ENCODE results near the gene S1PR4.
"Not testable (repeated sequence)": the region's sequence is repeated elsewhere in the genome, so short reads cannot be mapped to it uniquely, and the experiment has no call there.

The S1PR4 gene

DNA sequence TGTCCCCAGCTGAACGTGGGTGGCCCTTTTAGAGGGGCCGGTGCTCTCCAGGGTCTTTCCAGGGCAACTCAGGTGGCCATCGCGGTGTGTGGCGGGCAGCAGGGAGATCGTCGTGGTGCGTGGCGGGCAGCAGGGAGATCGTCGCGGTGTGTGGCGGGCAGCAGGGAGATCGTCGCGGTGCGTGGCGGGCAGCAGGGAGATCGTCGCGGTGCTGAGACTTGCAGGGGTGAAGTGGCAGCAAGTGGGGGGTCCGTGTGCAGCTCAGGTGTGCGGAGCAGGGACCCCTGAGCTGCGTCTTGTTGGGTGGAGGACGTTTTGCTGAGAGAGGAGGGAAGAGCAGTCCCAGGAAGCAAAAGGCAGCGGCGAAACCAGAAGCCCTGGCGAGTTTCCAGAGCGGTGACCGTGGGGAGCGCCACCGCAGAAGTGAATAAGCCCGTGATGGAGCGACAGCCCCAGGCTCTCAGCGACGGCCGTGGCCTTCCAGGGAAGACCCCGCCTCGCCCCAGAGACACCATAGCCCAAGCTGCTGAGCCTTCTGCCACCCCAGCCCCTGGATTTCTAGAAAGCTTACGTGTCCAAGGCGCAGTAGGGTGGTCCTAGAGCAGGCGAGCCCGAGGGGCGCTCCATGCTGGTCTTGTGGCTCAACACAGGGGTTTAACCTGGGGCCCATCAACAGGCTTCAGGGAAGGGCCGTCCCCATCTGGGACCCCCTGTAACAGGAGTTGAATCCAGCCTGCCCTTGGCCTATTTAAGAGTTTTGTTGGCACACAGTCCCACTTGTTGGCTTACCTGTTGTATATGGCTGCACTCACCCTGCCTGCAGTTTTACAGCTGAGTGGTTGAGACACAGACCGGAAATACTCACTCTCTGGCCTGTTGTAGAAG, 12.6 kb downstream of the S1PR4 start:
- H3K9me3 Mint-ChIP-seq: no peaks in the 10 kb centered on the region
- H3K27ac Mint-ChIP-seq: no peak overlapping the region
- no peaks in the 10 kb centered on the region for H3K27me3 Mint-ChIP-seq
- peaks cover 23% of the 10 kb centered on the region for H3K4me1 Mint-ChIP-seq
- H3K4me3 Mint-ChIP-seq: no peak overlapping the region
- ATAC-seq (ENCODE audit: low read depth) (no peak), DNase-seq (ENCODE audit: low spot score in 2 of 2) (no peak)
- peaks cover 14% of the 10 kb centered on the region for H3K36me3 Mint-ChIP-seq

GRCh38 chr19:3191806-3192104, 13.2 kb downstream of the S1PR4 start:
- H3K4me1 Mint-ChIP-seq: peaks cover 19% of the 10 kb centered on the region
- not testable (repeated sequence) for H3K9me3 Mint-ChIP-seq; H3K27ac Mint-ChIP-seq; ATAC-seq (ENCODE audit: low read depth); H3K4me3 Mint-ChIP-seq; DNase-seq (ENCODE audit: low spot score in 2 of 2); H3K27me3 Mint-ChIP-seq
- H3K36me3 Mint-ChIP-seq: peaks cover 14% of the 10 kb centered on the region

DNA sequence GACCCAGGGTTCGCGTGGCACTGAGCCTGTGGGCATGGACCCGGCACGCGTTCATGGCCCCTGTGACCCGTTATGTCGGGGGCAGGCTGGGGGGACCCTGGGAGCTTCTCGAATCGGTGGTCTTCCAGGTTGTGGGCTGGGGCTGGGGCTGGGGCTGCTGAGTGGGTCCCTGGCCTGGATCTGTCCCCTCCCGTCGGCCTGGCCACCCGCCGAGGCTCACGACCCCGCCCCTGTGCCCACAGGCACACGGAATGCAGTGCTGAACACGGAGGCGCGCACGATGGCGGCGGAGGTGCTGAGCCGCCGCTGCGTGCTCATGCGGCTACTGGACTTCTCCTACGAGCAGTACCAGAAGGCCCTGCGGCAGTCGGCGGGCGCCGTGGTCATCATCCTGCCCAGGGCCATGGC, 13.7 kb downstream of the S1PR4 start:
- Mint-ChIP-seq H3K9me3 (no peaks in the 10 kb centered on the region), H3K4me3 (no peak overlapping the region), H3K36me3 (peaks cover 14% of the 10 kb centered on the region), H3K4me1 (peaks cover 14% of the 10 kb centered on the region), H3K27ac (no peak overlapping the region), H3K27me3 (no peaks in the 10 kb centered on the region)
- DNase-seq (ENCODE audit: low spot score in 2 of 2) (no peak), ATAC-seq (ENCODE audit: low read depth) (no peak)

DNA sequence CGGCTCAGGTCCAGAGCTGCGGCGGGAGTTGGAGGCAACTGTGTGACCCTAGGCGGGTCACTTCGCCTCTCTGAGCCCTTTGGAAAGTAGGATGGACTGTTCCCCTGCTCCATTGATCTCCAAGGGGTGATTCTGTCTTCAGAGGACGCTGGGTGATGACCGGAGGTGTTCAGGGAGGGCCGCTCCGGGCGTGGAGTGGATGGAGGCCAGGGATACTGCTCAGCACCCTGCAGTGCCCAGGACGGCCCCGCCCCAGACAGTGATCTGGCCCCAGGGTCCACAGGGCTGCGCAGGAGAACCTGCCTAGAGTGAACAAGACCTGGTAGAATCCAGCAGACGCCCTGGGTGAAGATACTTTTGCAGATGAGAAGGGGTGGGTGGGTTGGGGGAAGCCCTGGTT, 14.1 kb downstream of the S1PR4 start:
- no peaks in the 10 kb centered on the region for H3K9me3 Mint-ChIP-seq
- H3K4me3 Mint-ChIP-seq: no peak overlapping the region
- no peaks in the 10 kb centered on the region for H3K27me3 Mint-ChIP-seq
- H3K36me3 Mint-ChIP-seq: peaks cover 14% of the 10 kb centered on the region
- H3K4me1 Mint-ChIP-seq: peaks cover 13% of the 10 kb centered on the region
- H3K27ac Mint-ChIP-seq: no peak overlapping the region
- ATAC-seq (ENCODE audit: low read depth) (no peak), DNase-seq (ENCODE audit: low spot score in 2 of 2) (no peak)

- peaks cover 10% of the 10 kb centered on the region for H3K36me3 Mint-ChIP-seq
- peak; percentile 41 for ATAC-seq (ENCODE audit: low read depth)
- H3K27me3 Mint-ChIP-seq: no peaks in the 10 kb centered on the region
- no peak overlapping the region for H3K4me3 Mint-ChIP-seq
- peaks cover 9% of the 10 kb centered on the region for H3K4me1 Mint-ChIP-seq
- H3K9me3 Mint-ChIP-seq: no peaks in the 10 kb centered on the region
- H3K27ac Mint-ChIP-seq: no peak overlapping the region
- no peak for DNase-seq (ENCODE audit: low spot score in 2 of 2)
Measured at GRCh38 chr19:3193256-3194105, 14.9 kb downstream of the S1PR4 start.

- no peaks in the 10 kb centered on the region for H3K27me3 Mint-ChIP-seq
- no peak overlapping the region for H3K27ac Mint-ChIP-seq
- peaks cover 3% of the 10 kb centered on the region for H3K4me1 Mint-ChIP-seq
- no peaks in the 10 kb centered on the region for H3K9me3 Mint-ChIP-seq
- DNase-seq (ENCODE audit: low spot score in 2 of 2) (no peak), ATAC-seq (ENCODE audit: low read depth) (no peak)
- no peak overlapping the region for H3K4me3 Mint-ChIP-seq
- peaks cover 8% of the 10 kb centered on the region for H3K36me3 Mint-ChIP-seq
Measured at GRCh38 chr19:3194106-3195087, 15.8 kb downstream of the S1PR4 start.

DNA sequence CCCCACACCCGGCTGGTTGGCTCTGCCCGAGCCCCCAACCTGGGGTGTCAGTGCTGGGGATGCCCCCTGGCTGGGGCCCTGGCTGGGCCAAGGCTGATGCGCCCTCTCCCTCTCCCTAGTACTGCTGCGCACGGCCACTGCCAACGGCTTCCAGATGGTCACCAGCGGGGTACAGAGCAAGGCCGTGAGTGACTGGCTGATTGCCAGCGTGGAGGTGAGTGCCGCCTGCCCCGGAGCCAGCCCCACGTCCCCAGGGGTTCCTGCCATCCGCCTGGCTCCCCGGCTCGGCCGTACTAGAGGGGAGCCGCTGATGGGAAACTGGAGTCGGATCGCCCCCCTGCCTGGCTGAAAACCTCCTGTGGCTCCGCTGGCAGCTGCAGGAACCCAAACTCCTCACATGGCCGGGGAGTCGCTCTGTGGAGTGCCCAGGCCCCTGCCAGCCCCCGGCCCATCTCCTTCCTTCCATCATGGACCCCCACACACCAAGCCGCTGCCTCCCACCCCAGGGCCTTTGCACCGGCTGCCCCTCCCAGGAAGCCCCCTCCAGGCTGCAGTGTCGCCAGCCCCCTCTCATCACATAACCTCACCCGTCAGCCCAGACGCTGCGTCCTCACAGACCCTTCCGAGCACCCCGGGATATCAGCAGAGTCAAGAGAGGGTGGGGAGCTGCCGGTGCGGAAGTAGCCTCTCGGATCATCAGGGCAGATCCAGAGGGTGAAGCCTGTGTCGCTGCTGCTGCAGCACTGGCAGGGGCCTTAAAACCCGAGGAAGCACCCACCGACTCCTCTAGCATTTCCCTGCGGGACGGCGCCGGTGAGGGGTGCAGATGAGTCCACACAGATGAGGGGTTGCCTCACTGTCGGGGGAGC, 17.7 kb downstream of the S1PR4 start:
- H3K27ac Mint-ChIP-seq: no peak overlapping the region
- H3K9me3 Mint-ChIP-seq: no peaks in the 10 kb centered on the region
- DNase-seq (ENCODE audit: low spot score in 2 of 2): no peak
- ATAC-seq (ENCODE audit: low read depth): no peak
- H3K4me3 Mint-ChIP-seq: no peak overlapping the region
- H3K27me3 Mint-ChIP-seq: no peaks in the 10 kb centered on the region
- H3K36me3 Mint-ChIP-seq: peaks cover 9% of the 10 kb centered on the region
- H3K4me1 Mint-ChIP-seq: no peaks in the 10 kb centered on the region

- DNase-seq (ENCODE audit: low spot score in 2 of 2): no peak
- H3K27me3 Mint-ChIP-seq: no peaks in the 10 kb centered on the region
- no peaks in the 10 kb centered on the region for H3K9me3 Mint-ChIP-seq
- no peak overlapping the region for H3K4me3 Mint-ChIP-seq
- no peak for ATAC-seq (ENCODE audit: low read depth)
- H3K27ac Mint-ChIP-seq: no peak overlapping the region
- H3K36me3 Mint-ChIP-seq: peaks cover 9% of the 10 kb centered on the region
- H3K4me1 Mint-ChIP-seq: no peaks in the 10 kb centered on the region
Measured at GRCh38 chr19:3196933-3197205, 18.3 kb downstream of the S1PR4 start.

- DNase-seq (ENCODE audit: low spot score in 2 of 2) (no peak), ATAC-seq (ENCODE audit: low read depth) (no peak)
- Mint-ChIP-seq H3K36me3 (peaks cover 8% of the 10 kb centered on the region), H3K9me3 (no peaks in the 10 kb centered on the region), H3K4me1 (no peaks in the 10 kb centered on the region), H3K27me3 (no peaks in the 10 kb centered on the region), H3K27ac (no peak overlapping the region), H3K4me3 (no peak overlapping the region)
Measured at GRCh38 chr19:3198901-3199700, 20.5 kb downstream of the S1PR4 start.

- no peaks in the 10 kb centered on the region for H3K9me3 Mint-ChIP-seq
- H3K4me3 Mint-ChIP-seq: no peak overlapping the region
- no peak for DNase-seq (ENCODE audit: low spot score in 2 of 2)
- H3K36me3 Mint-ChIP-seq: peaks cover 5% of the 10 kb centered on the region
- H3K27ac Mint-ChIP-seq: no peak overlapping the region
- no peaks in the 10 kb centered on the region for H3K27me3 Mint-ChIP-seq
- ATAC-seq (ENCODE audit: low read depth): no peak
- no peaks in the 10 kb centered on the region for H3K4me1 Mint-ChIP-seq
Measured at GRCh38 chr19:3201072-3201700, 22.6 kb downstream of the S1PR4 start.

DNA sequence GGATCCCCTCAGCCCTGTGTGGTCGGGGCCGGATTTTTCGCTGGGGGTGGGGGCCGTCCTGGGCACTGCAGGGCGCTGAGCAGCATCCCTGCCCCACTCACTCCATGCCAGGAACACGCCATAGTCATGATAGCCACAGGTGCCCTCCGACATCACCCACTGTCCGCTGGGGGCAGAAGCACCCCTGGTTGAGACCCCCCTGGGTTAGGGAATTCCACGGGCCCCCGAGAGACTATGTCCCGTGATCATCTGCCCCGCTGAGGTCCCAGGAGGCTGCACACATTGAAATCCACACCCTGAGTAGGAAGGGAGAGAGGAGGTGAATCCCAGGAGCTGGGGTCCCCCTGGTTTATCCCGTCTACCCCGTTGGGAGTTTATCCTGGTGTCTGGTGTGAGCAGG, 23.3 kb downstream of the S1PR4 start:
- Mint-ChIP-seq H3K27ac (no peak overlapping the region), H3K4me1 (no peaks in the 10 kb centered on the region), H3K36me3 (peaks cover 5% of the 10 kb centered on the region), H3K27me3 (no peaks in the 10 kb centered on the region), H3K4me3 (no peak overlapping the region), H3K9me3 (no peaks in the 10 kb centered on the region)
- DNase-seq (ENCODE audit: low spot score in 2 of 2): no peak
- ATAC-seq (ENCODE audit: low read depth): no peak

DNA sequence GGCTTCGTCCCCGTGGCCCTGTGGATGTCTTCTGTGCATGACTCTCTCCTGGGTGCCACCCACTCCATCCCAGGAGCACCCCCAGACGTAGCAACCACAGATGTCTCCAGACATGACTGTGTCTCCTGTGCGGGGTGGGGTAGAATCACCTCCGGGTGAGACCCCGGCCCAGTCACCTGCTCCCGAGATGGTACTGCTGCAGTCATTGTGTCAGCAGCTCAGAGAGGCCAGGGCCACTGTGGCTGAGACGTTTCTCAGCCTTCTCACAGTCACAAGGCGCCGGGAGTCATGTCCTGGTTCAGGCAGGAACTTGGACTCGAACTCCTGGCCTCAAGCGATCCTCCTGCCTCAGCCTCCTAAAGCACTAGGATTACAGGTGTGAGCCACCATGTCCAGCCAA, 23.8 kb downstream of the S1PR4 start:
- Mint-ChIP-seq H3K27me3 (no peaks in the 10 kb centered on the region), H3K4me1 (no peaks in the 10 kb centered on the region), H3K27ac (no peak overlapping the region), H3K36me3 (peaks cover 5% of the 10 kb centered on the region), H3K4me3 (no peak overlapping the region), H3K9me3 (no peaks in the 10 kb centered on the region)
- DNase-seq (ENCODE audit: low spot score in 2 of 2) (no peak), ATAC-seq (ENCODE audit: low read depth) (no peak)

Data from memory B cell (primary cell).